AG04450 (cell line): ENCODE measurements around the gene MAPRE3. TPM values are rescaled to one million over a fixed set of nuclear protein-coding genes. Genes with fewer than 3 reads are reported as not detected.

Source experiments
- CTCF ChIA-PET: fragments of 300-600, 350-600 bp; formaldehyde crosslinking; extraction: SDS; loops from one replicate; lab custom pipeline; 2022; ENCODE audit warnings: antibody characterized with exemption, inconsistent platforms; lab: Charles Lee
- POLR2A ChIA-PET: fragments of 350-600 bp; formaldehyde crosslinking; extraction: SDS; loops from one replicate; lab custom pipeline; 2021; ENCODE audit warnings: antibody characterized with exemption, inconsistent platforms; lab: Yijun Ruan, JAX
- DNase-seq: peaks from one replicate; pipeline ENCODE4 v3.0.0-alpha.2; 2011; ENCODE audit warnings: low read depth, low spot score
- H3K27ac ChIP-seq: one replicate; pipeline ENCODE4 v1.5.1; 2012; ENCODE audit warnings: low read depth, low read length, control low read depth
- H3K27me3 ChIP-seq: one replicate; pipeline ENCODE4 v1.6.0; 2012; ENCODE audit warnings: low read length; ENCODE audit not compliant: control insufficient read depth, insufficient read depth
- H3K4me3 ChIP-seq: 2 replicates; pipeline ENCODE4 v1.5.1; 2011; ENCODE audit warnings: mild to moderate bottlenecking, low read depth, low read length, control low read depth
- H3K9me3 ChIP-seq: 2 replicates; pipeline ENCODE4 v1.5.1; 2012; ENCODE audit warnings: low read length; ENCODE audit not compliant: control insufficient read depth, insufficient read depth
- CTCF ChIP-seq: IDR thresholded peaks from 2 replicates; pipeline ENCODE4 v1.5.1; 2011; ENCODE audit warnings: low read depth, low read length, control low read depth, inconsistent platforms
- polyA plus RNA-seq: library from polyadenylated mRNA; depleted of rRNA; stranded (reverse); fragments of >200 nt; gene quantifications from 2 replicates; pipeline ENCODE4 v1.2.3, GENCODE V29; 2011

MAPRE3 gene
- polyA plus RNA-seq, 1 experiment: 16.8 TPM

GRCh38 chr2:27013738-27014137 lies 43.3 kb downstream of the MAPRE3 start:
- POLR2A ChIA-PET: no interaction called here
- Histone ChIP-seq H3K9me3 (no peaks in the 10 kb centered on the region), H3K27me3 (no peaks in the 10 kb centered on the region), H3K4me3 (no peak overlapping the region), H3K27ac (no peak overlapping the region)
- CTCF ChIA-PET: no interaction called here
- no peak for DNase-seq
- no peak for TF ChIP-seq CTCF

- Histone ChIP-seq H3K4me3 (no peak overlapping the region), H3K27ac (peak overlapping the region; percentile 47), H3K27me3 (no peaks in the 10 kb centered on the region), H3K9me3 (no peaks in the 10 kb centered on the region)
- no peak for TF ChIP-seq CTCF
- DNase-seq: no peak
- CTCF ChIA-PET: interaction anchor here (2.6 to 6.4 kb wide), 3 partner anchors 39 to 170 kb away, joined by 13 to 250 read pairs (median 147); partner anchors contain the start of gene DPYSL5
- POLR2A ChIA-PET: interaction anchor here (2.8 kb wide), 1 partner anchor 53 kb away, joined by 20 read pairs; no protein-coding TSS in a partner anchor
These were observed 44.5 kb downstream of the MAPRE3 start for GRCh38 chr2:27014771-27015433.

GRCh38 chr2:27016801-27017325 lies 46.4 kb downstream of the MAPRE3 start:
- Histone ChIP-seq H3K27ac (peak overlapping the region; percentile 47), H3K27me3 (no peaks in the 10 kb centered on the region), H3K4me3 (no peak overlapping the region), H3K9me3 (no peaks in the 10 kb centered on the region)
- DNase-seq: peak; percentile 47
- CTCF ChIA-PET: interaction anchor here (0.5 to 6.4 kb wide), 42 partner anchors 8 to 412 kb away, joined by 3 to 250 read pairs (median 4); partner anchors contain the start of genes DPYSL5 and TMEM214
- peak; percentile 77 for TF ChIP-seq CTCF
- POLR2A ChIA-PET: interaction anchor here (1.0 to 2.8 kb wide), 3 partner anchors 34 to 171 kb away, joined by 4 to 20 read pairs (median 12); partner anchors contain the start of gene AGBL5

GRCh38 chr2:27018142-27018541 lies 47.7 kb downstream of the MAPRE3 start:
- POLR2A ChIA-PET: no interaction called here
- CTCF ChIA-PET: interaction anchor here (0.6 to 6.4 kb wide), 5 partner anchors 50 to 755 kb away, joined by 3 to 250 read pairs (median 14); partner anchors contain the start of gene DPYSL5
- H3K27me3 ChIP-seq: no peaks in the 10 kb centered on the region

More at GRCh38 chr2:27018142-27018541, 47.7 kb downstream of the MAPRE3 start:
- TF ChIP-seq CTCF: no peak
- no peak for DNase-seq
- no peak overlapping the region for H3K27ac ChIP-seq
- H3K9me3 ChIP-seq: no peaks in the 10 kb centered on the region
- H3K4me3 ChIP-seq: no peak overlapping the region
